Upper lobe of left lung (tissue), 4 donors: ENCODE measurements around the gene CYP4B1.
"Not testable (repeated sequence)": the region's sequence is repeated elsewhere in the genome, so short reads cannot be mapped to it uniquely, and the experiment has no call there.

Experiments
- POLR2A ChIP-seq, 4 donors: fragments of 450-650 bp; IDR thresholded peaks; one replicate each; pipeline ENCODE4 v1.5.1; 2016 to 2017; ENCODE audit warnings: antibody characterized with exemption in 4 of 4, mild to moderate bottlenecking in 2 of 4
- TF ChIP-seq, protein P1 (sequence below), 6 experiments: fragments of 450-650 bp in 4 of 6; fragments of 200-600 bp in 2 of 6; sonication (generic) in 2 of 6; IDR thresholded peaks; one replicate each; pipeline ENCODE4 v1.5.1; 2016 to 2019; ENCODE audit warnings: antibody characterized with exemption in 6 of 6

GRCh38 chr1:46754707-46755106 is 44.1 kb upstream of the CYP4B1 start:
- TF ChIP-seq POLR2A (IDR thresholded peaks at IDR 0.05), result not testable (repeated sequence)
- TF ChIP-seq, protein P1, sequence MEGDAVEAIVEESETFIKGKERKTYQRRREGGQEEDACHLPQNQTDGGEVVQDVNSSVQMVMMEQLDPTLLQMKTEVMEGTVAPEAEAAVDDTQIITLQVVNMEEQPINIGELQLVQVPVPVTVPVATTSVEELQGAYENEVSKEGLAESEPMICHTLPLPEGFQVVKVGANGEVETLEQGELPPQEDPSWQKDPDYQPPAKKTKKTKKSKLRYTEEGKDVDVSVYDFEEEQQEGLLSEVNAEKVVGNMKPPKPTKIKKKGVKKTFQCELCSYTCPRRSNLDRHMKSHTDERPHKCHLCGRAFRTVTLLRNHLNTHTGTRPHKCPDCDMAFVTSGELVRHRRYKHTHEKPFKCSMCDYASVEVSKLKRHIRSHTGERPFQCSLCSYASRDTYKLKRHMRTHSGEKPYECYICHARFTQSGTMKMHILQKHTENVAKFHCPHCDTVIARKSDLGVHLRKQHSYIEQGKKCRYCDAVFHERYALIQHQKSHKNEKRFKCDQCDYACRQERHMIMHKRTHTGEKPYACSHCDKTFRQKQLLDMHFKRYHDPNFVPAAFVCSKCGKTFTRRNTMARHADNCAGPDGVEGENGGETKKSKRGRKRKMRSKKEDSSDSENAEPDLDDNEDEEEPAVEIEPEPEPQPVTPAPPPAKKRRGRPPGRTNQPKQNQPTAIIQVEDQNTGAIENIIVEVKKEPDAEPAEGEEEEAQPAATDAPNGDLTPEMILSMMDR (IDR thresholded peaks at IDR 0.05), result not testable (repeated sequence)
